HCT116 (cell line): ENCODE data around the gene LOXHD1. TPM values are rescaled to one million over a fixed set of nuclear protein-coding genes. Genes with fewer than 3 reads are reported as not detected.

Source experiments
- ATAC-seq: fragments of 200-7000 bp; cut with Tn5 transposase; 2 replicates; pipeline ENCODE4 v1.9.1; 2020; ENCODE audit warnings: mild to moderate bottlenecking, moderate library complexity
- BruUV-seq: library from RNA; stranded (reverse); fragments of 400-500 nt; replicated peaks from 2 replicates; lab custom pipeline; 2021; lab: Mats Ljungman, UMichigan
- CTCF ChIA-PET: fragments of 300-600 bp; sonication (Branson Sonifier 250); formaldehyde crosslinking; loops from one replicate; lab custom pipeline; 2021; ENCODE audit warnings: antibody characterized with exemption; lab: Charles Lee
- POLR2A ChIA-PET: fragments of 300-600, 350-600 bp; sonication (Branson Sonifier 250); formaldehyde crosslinking; loops from one replicate; lab custom pipeline; 2021; ENCODE audit warnings: antibody characterized with exemption; lab: Charles Lee
- RAD21 ChIA-PET, 2 experiments: fragments of 300-600 bp; sonication (Branson Sonifier 250); formaldehyde crosslinking; loops; one replicate each; lab custom pipeline; 2023; ENCODE audit warnings: low total read pairs in 2 of 2; ENCODE audit not compliant: uncharacterized antibody in 2 of 2, unreplicated experiment in 2 of 2, low non-redundant PET in 1 of 2; lab: Charles Lee
- DNase-seq: peaks from one replicate; pipeline ENCODE4 v3.0.0-alpha.2; 2010; ENCODE audit warnings: low read depth, low spot score
- H2AFZ ChIP-seq: fragments of 200-600 bp; shearing (Covaris generic), sonication (generic); 2 replicates; pipeline ENCODE4 v1.6.1; 2017; ENCODE audit warnings: low read depth, mixed run types, mixed read lengths, antibody characterized with exemption, low read length; ENCODE audit not compliant: poor library complexity, severe bottlenecking
- H3K27ac ChIP-seq: 2 replicates; pipeline ENCODE4 v1.5.1; 2012; ENCODE audit warnings: low read depth, low read length
- H3K27me3 ChIP-seq: fragments of 200-600 bp; sonication (generic); 2 replicates; pipeline ENCODE4 v1.6.1; 2016; ENCODE audit warnings: mixed run types, low read length, mixed read lengths; ENCODE audit not compliant: insufficient read depth
- H3K36me3 ChIP-seq, 2 experiments: fragments of 200-500 bp in 1 of 2; fragments of 200-600 bp in 1 of 2; sonication (Bioruptor generic) in 1 of 2; sonication (generic) in 1 of 2; 2 replicates each; pipeline versions ENCODE4 v1.5.1 to v1.6.1; 2014 to 2016; ENCODE audit warnings: low read length in 2 of 2, inconsistent platforms in 1 of 2, mixed read lengths in 1 of 2, mixed run types in 1 of 2; ENCODE audit not compliant: insufficient read depth in 2 of 2, control insufficient read depth in 1 of 2
- H3K4me1 ChIP-seq, 2 experiments: fragments of 200-600 bp in 1 of 2; sonication (generic) in 1 of 2; 2 replicates each; pipeline versions ENCODE4 v1.5.1 to v1.6.1; 2012 to 2017; ENCODE audit warnings: low read length in 2 of 2, inconsistent platforms in 1 of 2, mild to moderate bottlenecking in 1 of 2, mixed read lengths in 1 of 2, mixed run types in 1 of 2, moderate library complexity in 1 of 2; ENCODE audit not compliant: insufficient read depth in 2 of 2, control insufficient read depth in 1 of 2
- H3K4me2 ChIP-seq: fragments of 200-600 bp; sonication (generic); 2 replicates; pipeline ENCODE4 v1.6.1; 2017; ENCODE audit warnings: mixed run types, low read length, mixed read lengths
- H3K4me3 ChIP-seq, 2 experiments: fragments of 200-600 bp in 1 of 2; sonication (generic) in 1 of 2; replicated peaks in 1 of 2; 2 replicates each; pipeline ENCODE4 v1.5.1; 2011 to 2016; ENCODE audit warnings: low read length in 2 of 2, control low read depth in 1 of 2, low read depth in 1 of 2, mild to moderate bottlenecking in 1 of 2, mixed read lengths in 1 of 2, mixed run types in 1 of 2
- H3K79me2 ChIP-seq: fragments of 200-600 bp; sonication (generic); 2 replicates; pipeline ENCODE4 v1.6.1; 2017; ENCODE audit warnings: mild to moderate bottlenecking, mixed run types, low read length, moderate library complexity, mixed read lengths; ENCODE audit not compliant: insufficient read depth
- H3K9ac ChIP-seq: fragments of 200-600 bp; sonication (generic); 2 replicates; pipeline ENCODE4 v1.6.1; 2016; ENCODE audit warnings: low read length, mixed read lengths
- H3K9me2 ChIP-seq: fragments of 200-600 bp; sonication (generic), shearing (Covaris generic); 2 replicates; pipeline ENCODE4 v1.6.1; 2017; ENCODE audit warnings: mixed run types, mild to moderate bottlenecking, moderate library complexity; ENCODE audit not compliant: insufficient read depth
- H3K9me3 ChIP-seq, 2 experiments: fragments of 200-500 bp in 1 of 2; fragments of 200-600 bp in 1 of 2; sonication (Bioruptor generic) in 1 of 2; sonication (generic) in 1 of 2; 2 replicates each; pipeline ENCODE4 v1.6.1; 2014 to 2017; ENCODE audit warnings: low read length in 2 of 2, mixed read lengths in 2 of 2, inconsistent platforms in 1 of 2, low read depth in 1 of 2, mild to moderate bottlenecking in 1 of 2, mixed run types in 1 of 2, moderate library complexity in 1 of 2; ENCODE audit not compliant: control insufficient read depth in 1 of 2, insufficient read depth in 1 of 2
- H4K20me1 ChIP-seq: fragments of 200-600 bp; sonication (generic), shearing (Covaris generic); 2 replicates; pipeline ENCODE4 v1.6.1; 2017; ENCODE audit warnings: mixed run types, mild to moderate bottlenecking, moderate library complexity; ENCODE audit not compliant: insufficient read depth
- CBX3 ChIP-seq: IDR thresholded peaks from 2 replicates; pipeline ENCODE4 v1.6.1; 2012; ENCODE audit warnings: low read depth
- EGR1 ChIP-seq: IDR thresholded peaks from 2 replicates; pipeline ENCODE4 v1.6.1; 2012; ENCODE audit warnings: low read depth
- EZH2 ChIP-seq: fragments of 200-600 bp; sonication (generic); IDR thresholded peaks from 2 replicates; pipeline ENCODE4 v1.6.1; 2017; ENCODE audit warnings: antibody characterized with exemption, mixed run types
- EZH2phosphoT487 ChIP-seq: fragments of 200-600 bp; IDR thresholded peaks from 2 replicates; pipeline ENCODE4 v1.6.1; 2018; ENCODE audit warnings: antibody characterized with exemption, borderline replicate concordance
- FOSL1 ChIP-seq: IDR thresholded peaks from 2 replicates; pipeline ENCODE4 v1.6.1; 2012; ENCODE audit warnings: low read depth
- JUND ChIP-seq: IDR thresholded peaks from 2 replicates; pipeline ENCODE4 v1.6.1; 2012
- POLR2A ChIP-seq: IDR thresholded peaks from 2 replicates; pipeline ENCODE4 v1.7.0; 2011; ENCODE audit warnings: borderline replicate concordance; ENCODE audit not compliant: insufficient read depth, insufficient read length; ENCODE audit errors: extremely low read depth
- RAD21 ChIP-seq: IDR thresholded peaks from 2 replicates; pipeline ENCODE4 v1.6.1; 2012; ENCODE audit warnings: low read depth, mild to moderate bottlenecking
- REST ChIP-seq: IDR thresholded peaks from 2 replicates; pipeline ENCODE4 v1.6.1; 2012; ENCODE audit warnings: low read depth
- SP1 ChIP-seq: IDR thresholded peaks from 2 replicates; pipeline ENCODE4 v1.6.1; 2012; ENCODE audit warnings: low read depth
- SRF ChIP-seq: IDR thresholded peaks from 2 replicates; pipeline ENCODE4 v1.6.1; 2012; ENCODE audit warnings: low read depth
- TCF7L2 ChIP-seq: IDR thresholded peaks from 2 replicates; pipeline ENCODE4 v1.7.0; 2011; ENCODE audit warnings: borderline replicate concordance, inconsistent platforms; ENCODE audit not compliant: insufficient read depth, insufficient read length; ENCODE audit errors: extremely low read depth
- YY1 ChIP-seq: IDR thresholded peaks from 2 replicates; pipeline ENCODE4 v1.6.1; 2011; ENCODE audit warnings: low read length, low read depth, moderate library complexity, mild to moderate bottlenecking; ENCODE audit not compliant: insufficient replicate concordance; ENCODE audit errors: extremely low read depth
- intact Hi-C: fragments of 100-400 bp; cut with micrococcal nuclease; formaldehyde crosslinking; loops from 2 replicates; pipeline ENCODE4 v1.10.0; 2022
- total RNA-seq: library from RNA; stranded (reverse); gene quantifications from one replicate; pipeline ENCODE4 v1.2.1, GENCODE V29; 2021; ENCODE audit not compliant: unreplicated experiment
- TF ChIP-seq, protein P1 (sequence below): IDR thresholded peaks from 2 replicates; pipeline ENCODE4 v1.6.1; 2012
- TF ChIP-seq, protein P2 (sequence below), 3 experiments: fragments of 200-600 bp in 1 of 3; sonication (generic) in 1 of 3; IDR thresholded peaks in 2 of 3; conservative IDR thresholded peaks in 1 of 3; 2 replicates each; pipeline ENCODE4 v1.5.1; 2012 to 2017; ENCODE audit warnings: low read depth in 2 of 3, low read length in 2 of 3, antibody characterized with exemption in 1 of 3, borderline replicate concordance in 1 of 3, control low read depth in 1 of 3, mild to moderate bottlenecking in 1 of 3, mixed read lengths in 1 of 3, mixed run types in 1 of 3, moderate library complexity in 1 of 3; ENCODE audit not compliant: insufficient read depth in 1 of 3

Gene LOXHD1
- total RNA-seq, 1 experiment from 2014 or later, result not detected

- H3K9me2 ChIP-seq, result no peaks in the 10 kb centered on the region
- peaks cover 15% of the 10 kb centered on the region for H3K27me3 ChIP-seq
- H3K9me3 ChIP-seq, result no peaks in the 10 kb centered on the region
- BruUV-seq, result no TSS peak
- no peak overlapping the region for H3K27ac ChIP-seq
- H3K79me2 ChIP-seq, result no peaks in the 10 kb centered on the region
- no peak overlapping the region for H2AFZ ChIP-seq
- ATAC-seq, result no peak
- no peak overlapping the region for H3K4me2 ChIP-seq
- peaks cover 0 to 3% of the 10 kb centered on the region in 2 experiments; a peak in 1 of 4 replicates for H3K4me1 ChIP-seq
- ChIA-PET RAD21 (no interaction called here), POLR2A (no interaction called here), CTCF (no interaction called here)
- no peaks in the 10 kb centered on the region for H3K36me3 ChIP-seq
- no peak for DNase-seq
- H3K9ac ChIP-seq, result no peak overlapping the region
- no peak for TF ChIP-seq TCF7L2
- TF ChIP-seq, protein P1, sequence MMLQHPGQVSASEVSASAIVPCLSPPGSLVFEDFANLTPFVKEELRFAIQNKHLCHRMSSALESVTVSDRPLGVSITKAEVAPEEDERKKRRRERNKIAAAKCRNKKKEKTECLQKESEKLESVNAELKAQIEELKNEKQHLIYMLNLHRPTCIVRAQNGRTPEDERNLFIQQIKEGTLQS, result no peak
- no peak for TF ChIP-seq YY1
- no peak for TF ChIP-seq FOSL1
- TF ChIP-seq SRF, result no peak
- TF ChIP-seq CBX3, result no peak
- TF ChIP-seq JUND, result no peak
- TF ChIP-seq EZH2phosphoT487, result no peak
- no peak for TF ChIP-seq POLR2A
- no peak for TF ChIP-seq SP1
- no peak for TF ChIP-seq RAD21
- TF ChIP-seq EZH2, result no peak
- no peak for TF ChIP-seq REST
- TF ChIP-seq, protein P2, sequence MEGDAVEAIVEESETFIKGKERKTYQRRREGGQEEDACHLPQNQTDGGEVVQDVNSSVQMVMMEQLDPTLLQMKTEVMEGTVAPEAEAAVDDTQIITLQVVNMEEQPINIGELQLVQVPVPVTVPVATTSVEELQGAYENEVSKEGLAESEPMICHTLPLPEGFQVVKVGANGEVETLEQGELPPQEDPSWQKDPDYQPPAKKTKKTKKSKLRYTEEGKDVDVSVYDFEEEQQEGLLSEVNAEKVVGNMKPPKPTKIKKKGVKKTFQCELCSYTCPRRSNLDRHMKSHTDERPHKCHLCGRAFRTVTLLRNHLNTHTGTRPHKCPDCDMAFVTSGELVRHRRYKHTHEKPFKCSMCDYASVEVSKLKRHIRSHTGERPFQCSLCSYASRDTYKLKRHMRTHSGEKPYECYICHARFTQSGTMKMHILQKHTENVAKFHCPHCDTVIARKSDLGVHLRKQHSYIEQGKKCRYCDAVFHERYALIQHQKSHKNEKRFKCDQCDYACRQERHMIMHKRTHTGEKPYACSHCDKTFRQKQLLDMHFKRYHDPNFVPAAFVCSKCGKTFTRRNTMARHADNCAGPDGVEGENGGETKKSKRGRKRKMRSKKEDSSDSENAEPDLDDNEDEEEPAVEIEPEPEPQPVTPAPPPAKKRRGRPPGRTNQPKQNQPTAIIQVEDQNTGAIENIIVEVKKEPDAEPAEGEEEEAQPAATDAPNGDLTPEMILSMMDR (IDR thresholded peaks at IDR 0.05 in 2 of 3, conservative IDR thresholded peaks at IDR 0.05 in 1 of 3; ENCODE audit: borderline replicate concordance in 1 of 3, insufficient read depth in 1 of 3, low read depth in 2 of 3, low read length in 2 of 3), result no peak
- no peak for TF ChIP-seq EGR1
- no peaks in the 10 kb centered on the region for H4K20me1 ChIP-seq
- intact Hi-C loops, result no loop called here
- H3K4me3 ChIP-seq, result no peak overlapping the region
These were observed 21.9 kb upstream of the LOXHD1 start for GRCh38 chr18:46678785-46679399.
